Measurements from ENCODE around the gene RAVER2. TPM values are rescaled to one million over a fixed set of nuclear protein-coding genes. Genes with fewer than 3 reads are reported as not detected.

The RAVER2 gene
- total RNA-seq, 1 donor, result 2.2 TPM

DNA sequence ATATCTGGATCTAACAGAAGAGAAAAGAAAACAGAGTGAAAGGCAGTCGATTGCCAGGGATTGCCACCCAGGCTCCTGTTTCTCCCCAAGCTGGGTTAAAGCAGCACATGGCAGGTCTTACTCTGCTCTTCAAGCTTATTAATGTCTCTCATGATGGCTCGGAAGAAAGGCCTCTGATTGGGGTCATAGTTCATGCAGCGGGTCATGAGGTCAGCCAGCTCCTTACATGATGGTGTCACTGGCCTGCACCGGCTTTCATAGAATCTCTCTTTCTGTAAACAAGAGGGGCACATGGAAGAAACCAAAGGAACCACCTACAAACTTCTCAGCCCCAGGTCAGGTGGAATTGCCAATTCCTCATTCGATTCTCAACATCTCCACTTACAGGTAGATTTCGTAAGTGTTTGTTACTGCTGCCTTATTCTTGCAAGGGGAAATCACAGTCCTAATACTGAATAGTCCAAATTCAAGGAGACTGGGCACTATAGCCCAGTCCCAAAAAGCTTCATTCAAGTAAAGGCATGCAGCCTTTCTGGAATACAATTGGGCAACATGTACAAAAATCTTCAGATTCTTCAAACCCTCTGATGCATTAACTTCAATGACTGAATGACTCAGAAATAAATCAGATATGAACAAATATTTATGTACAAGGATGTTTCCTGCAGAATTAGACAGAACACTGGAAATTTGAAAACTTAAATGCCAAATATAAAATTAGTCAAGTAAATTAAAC, 96.6 kb downstream of the RAVER2 start:
- H3K4me1 ChIP-seq (ENCODE audit: insufficient read depth, low read length), result peaks cover 7% of the 10 kb centered on the region
- H3K4me3 ChIP-seq (ENCODE audit: low read length), result no peak overlapping the region
- H3K27me3 ChIP-seq (ENCODE audit: insufficient read depth, low read length), result no peaks in the 10 kb centered on the region
- no peaks in the 10 kb centered on the region for H3K9me3 ChIP-seq (ENCODE audit: low read depth, low read length)

GRCh38 chr1:64842224-64842623, 97.3 kb downstream of the RAVER2 start:
- Histone ChIP-seq H3K9me3 (ENCODE audit: low read depth, low read length) (no peaks in the 10 kb centered on the region), H3K27me3 (ENCODE audit: insufficient read depth, low read length) (no peaks in the 10 kb centered on the region), H3K4me1 (ENCODE audit: insufficient read depth, low read length) (peaks cover 7% of the 10 kb centered on the region), H3K4me3 (ENCODE audit: low read length) (no peak overlapping the region)

GRCh38 chr1:64843675-64844074, 98.8 kb downstream of the RAVER2 start:
- Histone ChIP-seq H3K9me3 (ENCODE audit: low read depth, low read length) (no peaks in the 10 kb centered on the region), H3K4me3 (ENCODE audit: low read length) (no peak overlapping the region), H3K4me1 (ENCODE audit: insufficient read depth, low read length) (peaks cover 7% of the 10 kb centered on the region), H3K27me3 (ENCODE audit: insufficient read depth, low read length) (no peaks in the 10 kb centered on the region)

DNA sequence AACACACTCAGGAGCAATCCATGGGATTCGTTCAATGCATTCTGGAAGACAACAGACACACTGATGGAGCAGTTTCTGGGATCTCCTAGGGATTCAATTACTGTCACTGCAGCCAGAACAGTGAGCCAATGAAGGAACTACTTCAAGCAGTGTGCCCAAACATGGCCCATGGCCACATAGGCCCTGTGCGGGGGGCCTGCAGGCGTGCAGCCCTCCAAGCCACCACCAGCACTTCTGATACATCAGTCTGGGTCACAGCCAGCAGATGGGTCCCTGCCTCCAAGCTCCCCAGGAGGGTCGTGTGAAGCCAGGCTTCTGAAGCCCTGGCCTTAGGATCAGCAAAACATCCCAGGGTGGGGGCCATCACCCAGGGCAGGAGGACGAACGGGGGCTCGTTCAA, 99.3 kb downstream of the RAVER2 start:
- Histone ChIP-seq H3K4me3 (ENCODE audit: low read length) (no peak overlapping the region), H3K27me3 (ENCODE audit: insufficient read depth, low read length) (no peaks in the 10 kb centered on the region), H3K4me1 (ENCODE audit: insufficient read depth, low read length) (peaks cover 7% of the 10 kb centered on the region), H3K9me3 (ENCODE audit: low read depth, low read length) (no peaks in the 10 kb centered on the region)

DNA sequence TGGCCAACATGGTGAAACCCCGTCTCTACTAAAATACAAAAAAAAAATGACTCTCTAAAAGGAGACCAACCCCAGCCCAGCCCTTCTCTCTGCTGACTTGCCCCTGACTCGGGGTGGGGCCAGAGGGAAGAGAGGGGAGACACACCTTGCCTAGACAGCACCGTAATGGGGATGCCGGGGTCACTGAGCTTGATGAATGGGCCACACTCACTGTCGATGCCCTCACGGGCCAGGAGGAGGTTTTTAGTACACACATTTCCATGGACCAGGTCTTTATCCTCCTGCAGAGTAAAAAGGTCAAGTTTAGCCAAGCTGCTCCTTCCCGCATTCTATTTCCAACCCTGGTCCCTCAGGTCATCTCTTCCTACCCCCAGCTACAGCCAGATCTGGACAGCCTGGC, 99.7 kb downstream of the RAVER2 start:
- Histone ChIP-seq H3K27me3 (ENCODE audit: insufficient read depth, low read length) (no peaks in the 10 kb centered on the region), H3K9me3 (ENCODE audit: low read depth, low read length) (no peaks in the 10 kb centered on the region), H3K4me1 (ENCODE audit: insufficient read depth, low read length) (peaks cover 7% of the 10 kb centered on the region), H3K4me3 (ENCODE audit: low read length) (no peak overlapping the region)

GRCh38 chr1:64845831-64846425, 101.1 kb downstream of the RAVER2 start:
- no peaks in the 10 kb centered on the region for H3K9me3 ChIP-seq (ENCODE audit: low read depth, low read length)
- no peaks in the 10 kb centered on the region for H3K27me3 ChIP-seq (ENCODE audit: insufficient read depth, low read length)
- H3K4me1 ChIP-seq (ENCODE audit: insufficient read depth, low read length), result peaks cover 7% of the 10 kb centered on the region
- no peak overlapping the region for H3K4me3 ChIP-seq (ENCODE audit: low read length)

GRCh38 chr1:64846573-64847430, 101.9 kb downstream of the RAVER2 start:
- peaks cover 7% of the 10 kb centered on the region for H3K4me1 ChIP-seq (ENCODE audit: insufficient read depth, low read length)
- H3K4me3 ChIP-seq (ENCODE audit: low read length), result no peak overlapping the region
- no peaks in the 10 kb centered on the region for H3K27me3 ChIP-seq (ENCODE audit: insufficient read depth, low read length)
- no peaks in the 10 kb centered on the region for H3K9me3 ChIP-seq (ENCODE audit: low read depth, low read length)

DNA sequence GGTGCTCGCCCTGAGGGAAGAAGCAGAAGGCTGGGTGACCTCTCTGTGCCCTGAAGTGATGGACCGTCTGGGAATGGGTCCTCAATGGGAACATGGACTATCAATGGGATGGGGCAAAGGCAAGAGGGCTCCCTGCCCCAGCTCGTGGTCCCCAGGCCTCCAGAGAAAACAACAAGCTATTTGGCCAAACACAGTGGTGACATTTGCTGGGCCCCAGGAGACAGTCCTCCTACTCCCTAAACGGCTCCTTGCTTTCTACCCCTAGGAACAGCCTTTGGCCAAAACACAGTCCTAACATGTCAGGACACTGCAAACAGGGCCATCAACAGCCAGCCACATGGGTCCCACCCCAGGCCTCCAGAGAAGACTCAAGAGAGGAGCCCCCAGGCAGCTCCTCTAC, 102.8 kb downstream of the RAVER2 start:
- H3K9me3 ChIP-seq (ENCODE audit: low read depth, low read length), result no peaks in the 10 kb centered on the region
- no peaks in the 10 kb centered on the region for H3K27me3 ChIP-seq (ENCODE audit: insufficient read depth, low read length)
- peaks cover 2% of the 10 kb centered on the region for H3K4me1 ChIP-seq (ENCODE audit: insufficient read depth, low read length)
- no peak overlapping the region for H3K4me3 ChIP-seq (ENCODE audit: low read length)

- Histone ChIP-seq H3K4me1 (ENCODE audit: insufficient read depth, low read length) (no peaks in the 10 kb centered on the region), H3K4me3 (ENCODE audit: low read length) (no peak overlapping the region), H3K9me3 (ENCODE audit: low read depth, low read length) (no peaks in the 10 kb centered on the region), H3K27me3 (ENCODE audit: insufficient read depth, low read length) (no peaks in the 10 kb centered on the region)
These were observed 103.3 kb downstream of the RAVER2 start for GRCh38 chr1:64848136-64848535.

- Histone ChIP-seq H3K9me3 (ENCODE audit: low read depth, low read length) (no peaks in the 10 kb centered on the region), H3K4me1 (ENCODE audit: insufficient read depth, low read length) (no peaks in the 10 kb centered on the region), H3K27me3 (ENCODE audit: insufficient read depth, low read length) (no peaks in the 10 kb centered on the region), H3K4me3 (ENCODE audit: low read length) (no peak overlapping the region)
These were observed 103.9 kb downstream of the RAVER2 start for GRCh38 chr1:64848803-64849202.

DNA sequence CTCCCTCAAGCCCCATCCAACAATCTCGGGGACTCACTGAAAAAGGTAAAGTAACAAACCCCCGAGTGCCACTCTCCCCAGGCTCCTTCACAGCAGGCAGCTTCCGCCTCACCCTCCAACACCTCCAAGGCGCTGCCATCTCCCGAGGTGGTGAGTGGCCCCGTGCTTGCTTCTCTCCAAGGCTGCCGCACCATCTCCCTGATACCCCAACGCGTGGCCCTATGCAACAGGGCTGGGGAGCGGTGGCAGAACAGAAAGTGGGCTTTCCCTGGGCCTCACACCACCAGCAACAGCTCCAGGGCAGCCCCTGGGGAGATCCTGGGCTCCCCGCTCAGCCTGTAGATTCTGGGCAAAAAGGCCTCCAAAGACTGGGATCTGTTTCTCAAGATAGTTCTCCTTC, 105.1 kb downstream of the RAVER2 start:
- Histone ChIP-seq H3K4me3 (ENCODE audit: low read length) (no peak overlapping the region), H3K9me3 (ENCODE audit: low read depth, low read length) (no peaks in the 10 kb centered on the region), H3K27me3 (ENCODE audit: insufficient read depth, low read length) (no peaks in the 10 kb centered on the region), H3K4me1 (ENCODE audit: insufficient read depth, low read length) (no peaks in the 10 kb centered on the region)

- Histone ChIP-seq H3K27me3 (ENCODE audit: insufficient read depth, low read length) (no peaks in the 10 kb centered on the region), H3K4me1 (ENCODE audit: insufficient read depth, low read length) (no peaks in the 10 kb centered on the region), H3K9me3 (ENCODE audit: low read depth, low read length) (no peaks in the 10 kb centered on the region), H3K4me3 (ENCODE audit: low read length) (no peak overlapping the region)
These were observed 106.0 kb downstream of the RAVER2 start for GRCh38 chr1:64850846-64851245.

- no peaks in the 10 kb centered on the region for H3K9me3 ChIP-seq (ENCODE audit: low read depth, low read length)
- H3K4me3 ChIP-seq (ENCODE audit: low read length), result no peak overlapping the region
- no peaks in the 10 kb centered on the region for H3K27me3 ChIP-seq (ENCODE audit: insufficient read depth, low read length)
- no peaks in the 10 kb centered on the region for H3K4me1 ChIP-seq (ENCODE audit: insufficient read depth, low read length)
These were observed 106.8 kb downstream of the RAVER2 start for GRCh38 chr1:64851664-64852063.

GRCh38 chr1:64854674-64855073, 109.8 kb downstream of the RAVER2 start:
- Histone ChIP-seq H3K9me3 (ENCODE audit: low read depth, low read length) (no peaks in the 10 kb centered on the region), H3K4me3 (ENCODE audit: low read length) (no peak overlapping the region)

DNA sequence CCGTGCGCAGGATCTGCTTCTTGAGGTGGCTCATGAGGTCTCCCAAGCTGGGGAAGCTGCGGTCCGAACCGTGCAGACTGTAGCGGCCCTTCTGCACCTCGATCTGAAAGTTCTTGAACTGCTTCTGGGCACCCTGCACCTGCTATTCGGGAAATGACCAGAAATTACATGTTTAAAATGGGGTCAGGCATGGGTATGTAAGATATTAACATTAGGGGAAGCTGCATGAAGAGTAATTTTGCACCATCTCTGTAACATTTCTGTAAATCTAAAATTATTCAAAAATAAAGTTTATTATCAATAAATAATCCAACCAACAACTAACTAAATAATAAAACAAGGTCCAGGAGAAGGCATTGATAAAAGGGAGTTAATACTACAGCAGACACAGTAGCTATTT, 110.7 kb downstream of the RAVER2 start:
- no peaks in the 10 kb centered on the region for H3K4me1 ChIP-seq (ENCODE audit: insufficient read depth, low read length)
- H3K9me3 ChIP-seq (ENCODE audit: low read depth, low read length), result no peaks in the 10 kb centered on the region
- H3K4me3 ChIP-seq (ENCODE audit: low read length), result no peak overlapping the region
- no peaks in the 10 kb centered on the region for H3K27me3 ChIP-seq (ENCODE audit: insufficient read depth, low read length)

More at GRCh38 chr1:64854674-64855073, 109.8 kb downstream of the RAVER2 start:
- Histone ChIP-seq H3K4me1 (ENCODE audit: insufficient read depth, low read length) (no peaks in the 10 kb centered on the region), H3K27me3 (ENCODE audit: insufficient read depth, low read length) (no peaks in the 10 kb centered on the region)
